Activated naive CD4-positive, alpha-beta T cell treated with anti-CD3 and anti-CD28 coated beads for 36 hours (primary cell): ENCODE measurements around the gene NRXN3. TPM values are rescaled to one million over a fixed set of nuclear protein-coding genes. Genes with fewer than 3 reads are reported as not detected.
A peak's percentile ranks its signal among the peaks of the same experiment; 100 is the strongest.

ENCODE experiments used
- CTCF ChIA-PET: fragments of 350-600 bp; sonication (Branson Sonifier 250); formaldehyde crosslinking; loops from one replicate; lab custom pipeline; 2021; ENCODE audit warnings: antibody characterized with exemption; lab: Charles Lee
- DNase-seq: peaks from one replicate; pipeline ENCODE4 v3.0.0-alpha.2; 2020
- H3K27ac Mint-ChIP-seq: one replicate; pipeline ENCODE4 v1.8.0; 2021; ENCODE audit warnings: mild to moderate bottlenecking, mixed read lengths
- H3K27me3 Mint-ChIP-seq: one replicate; pipeline ENCODE4 v1.8.0; 2021; ENCODE audit warnings: low read depth, mixed read lengths
- H3K36me3 Mint-ChIP-seq: one replicate; pipeline ENCODE4 v1.8.0; 2021; ENCODE audit warnings: low read depth, mixed read lengths
- H3K4me1 Mint-ChIP-seq: one replicate; pipeline ENCODE4 v1.8.0; 2021; ENCODE audit warnings: low read depth, mixed read lengths
- H3K4me3 Mint-ChIP-seq: one replicate; pipeline ENCODE4 v1.8.0; 2021; ENCODE audit warnings: mild to moderate bottlenecking, moderate library complexity, mixed read lengths
- H3K9me3 Mint-ChIP-seq: one replicate; pipeline ENCODE4 v1.8.0; 2021; ENCODE audit warnings: mixed read lengths
- intact Hi-C: fragments of 100-400 bp; cut with micrococcal nuclease; formaldehyde crosslinking; loops from one replicate; pipeline ENCODE4 v1.15.1; 2023
- total RNA-seq, 2 experiments: library from RNA; stranded (reverse); gene quantifications; one replicate each; pipeline ENCODE4 v1.2.3, GENCODE V29; 2021

The NRXN3 gene
- total RNA-seq, 2 experiments from 2014 or later, result not detected

DNA sequence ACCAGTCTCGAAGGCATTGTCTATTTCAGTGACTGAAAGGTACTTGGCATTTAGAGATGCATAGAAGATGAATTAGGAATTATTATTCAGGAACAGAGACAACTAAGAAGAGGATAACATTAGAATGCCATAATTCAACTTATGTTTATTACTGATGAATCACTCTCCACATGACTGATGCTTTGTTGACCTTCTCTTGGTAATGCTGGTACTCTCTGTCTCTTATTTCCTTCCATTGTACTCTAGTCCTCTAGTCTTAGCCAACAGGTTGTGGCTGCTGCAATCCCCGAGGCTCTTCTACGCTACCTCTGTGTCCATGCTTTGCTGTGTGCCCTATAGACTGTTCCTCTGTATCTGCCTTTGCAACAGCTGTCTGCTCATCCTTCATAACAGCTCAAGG is 652.9 kb downstream of the NRXN3 start:
- peaks cover 2% of the 10 kb centered on the region for H3K27me3 Mint-ChIP-seq
- H3K27ac Mint-ChIP-seq, result no peak overlapping the region
- H3K4me1 Mint-ChIP-seq, result no peaks in the 10 kb centered on the region
- DNase-seq, result no peak
- CTCF ChIA-PET, result no interaction called here
- intact Hi-C loops, result no loop called here
- H3K9me3 Mint-ChIP-seq, result peaks cover 1% of the 10 kb centered on the region
- no peaks in the 10 kb centered on the region for H3K36me3 Mint-ChIP-seq
- H3K4me3 Mint-ChIP-seq, result no peak overlapping the region

DNA sequence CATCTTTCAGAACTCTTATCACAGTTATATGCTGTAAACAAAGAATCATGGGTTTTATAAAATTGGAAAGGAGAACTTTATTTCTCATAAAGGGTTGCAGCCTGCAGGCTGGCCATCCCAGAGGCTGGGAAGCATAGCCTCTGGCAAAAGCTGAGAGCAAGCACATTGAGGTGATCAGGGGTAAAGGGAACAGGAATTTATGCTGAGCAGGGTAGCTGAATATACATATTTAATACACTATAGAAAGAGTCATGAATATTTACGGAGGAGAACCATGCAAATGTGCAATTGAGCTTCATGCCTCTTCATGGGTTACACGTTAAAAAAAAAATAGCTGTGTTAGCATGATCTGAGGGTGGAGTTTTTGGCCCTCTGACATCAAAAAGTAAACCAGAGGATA is 653.3 kb downstream of the NRXN3 start:
- intact Hi-C loops, result no loop called here
- Mint-ChIP-seq H3K9me3 (peaks cover 1% of the 10 kb centered on the region), H3K4me1 (no peaks in the 10 kb centered on the region), H3K27me3 (peaks cover 2% of the 10 kb centered on the region), H3K27ac (no peak overlapping the region), H3K4me3 (no peak overlapping the region), H3K36me3 (no peaks in the 10 kb centered on the region)
- CTCF ChIA-PET, result no interaction called here
- no peak for DNase-seq

- H3K9me3 Mint-ChIP-seq, result peaks cover 1% of the 10 kb centered on the region
- no peak overlapping the region for H3K4me3 Mint-ChIP-seq
- no peak overlapping the region for H3K27ac Mint-ChIP-seq
- no peaks in the 10 kb centered on the region for H3K4me1 Mint-ChIP-seq
- CTCF ChIA-PET, result no interaction called here
- H3K27me3 Mint-ChIP-seq, result no peaks in the 10 kb centered on the region
- DNase-seq, result no peak
- intact Hi-C loops, result no loop called here
- no peaks in the 10 kb centered on the region for H3K36me3 Mint-ChIP-seq
Observed at GRCh38 chr14:78829274-78829673, 659.1 kb downstream of the NRXN3 start.

DNA sequence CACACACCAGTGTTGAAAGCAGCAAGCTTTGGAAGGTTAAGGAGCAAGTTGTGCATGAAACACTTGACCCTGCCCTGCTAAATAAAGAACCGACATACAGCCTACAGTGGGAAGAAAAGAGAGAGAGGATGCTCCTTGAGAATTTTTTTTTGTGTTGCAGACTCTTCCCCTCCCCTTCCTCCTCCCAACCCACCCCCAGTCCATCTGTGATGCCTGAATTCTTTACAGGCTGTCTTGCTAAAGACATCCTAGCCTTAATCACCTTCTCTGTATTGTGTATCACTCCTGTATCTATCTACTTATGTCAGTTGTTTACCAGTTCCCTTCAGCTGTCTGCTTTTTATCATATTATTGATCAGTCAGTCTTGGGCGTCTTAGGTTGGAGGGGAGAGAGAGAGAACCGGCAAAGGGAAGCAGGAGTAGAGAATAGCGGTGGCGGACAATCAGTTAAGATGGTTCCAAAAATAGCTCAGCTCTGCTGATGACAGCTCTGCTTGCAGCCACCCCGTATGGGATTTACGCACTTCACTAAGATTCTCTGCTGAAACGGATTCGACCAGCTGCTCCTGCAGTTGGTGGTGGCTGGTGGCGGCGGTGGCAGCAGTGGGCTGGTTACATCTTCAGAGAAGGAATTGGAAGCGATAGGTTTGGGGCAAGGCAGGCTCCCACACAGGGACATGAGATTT is 664.7 kb downstream of the NRXN3 start:
- H3K36me3 Mint-ChIP-seq, result no peaks in the 10 kb centered on the region
- CTCF ChIA-PET, result no interaction called here
- intact Hi-C loops, result loop anchor here (5.0 to 10.0 kb wide), 2 partner anchors 388 to 970 kb away; no protein-coding TSS in a partner anchor
- H3K4me1 Mint-ChIP-seq, result no peaks in the 10 kb centered on the region
- no peak overlapping the region for H3K27ac Mint-ChIP-seq
- no peak overlapping the region for H3K4me3 Mint-ChIP-seq
- H3K9me3 Mint-ChIP-seq, result no peaks in the 10 kb centered on the region
- no peaks in the 10 kb centered on the region for H3K27me3 Mint-ChIP-seq
- no peak for DNase-seq

GRCh38 chr14:78835909-78836308 is 665.7 kb downstream of the NRXN3 start:
- DNase-seq, result no peak
- intact Hi-C loops, result loop anchor here (5.0 to 10.0 kb wide), 2 partner anchors 389 to 971 kb away; no protein-coding TSS in a partner anchor

DNA sequence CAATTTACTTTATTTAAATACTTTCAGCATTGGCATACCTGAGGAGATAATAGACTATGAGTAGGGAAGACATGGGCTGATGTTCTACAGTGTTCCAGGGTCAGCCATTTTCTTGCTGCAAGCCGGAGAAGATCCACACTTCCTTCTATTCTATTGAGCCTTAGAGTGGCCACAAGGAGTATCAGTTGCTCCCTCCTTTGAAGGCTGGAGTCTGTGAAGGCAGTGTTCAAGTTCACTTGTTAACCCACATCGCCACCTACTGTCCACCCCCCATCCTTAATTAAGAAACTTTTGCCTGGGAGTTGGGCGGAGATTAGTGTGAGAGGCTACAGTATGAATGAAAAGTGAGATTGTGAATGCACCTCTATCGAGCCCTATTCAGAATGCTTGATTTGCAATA is 666.6 kb downstream of the NRXN3 start:
- intact Hi-C loops, result loop anchor here (5.0 to 10.0 kb wide), 2 partner anchors 389 to 972 kb away; no protein-coding TSS in a partner anchor
- Mint-ChIP-seq H3K9me3 (no peaks in the 10 kb centered on the region), H3K4me1 (no peaks in the 10 kb centered on the region), H3K27ac (no peak overlapping the region), H3K27me3 (no peaks in the 10 kb centered on the region), H3K36me3 (no peaks in the 10 kb centered on the region), H3K4me3 (no peak overlapping the region)
- DNase-seq, result peak; percentile 45
- CTCF ChIA-PET, result no interaction called here

More at GRCh38 chr14:78835909-78836308, 665.7 kb downstream of the NRXN3 start:
- Mint-ChIP-seq H3K9me3 (no peaks in the 10 kb centered on the region), H3K4me1 (no peaks in the 10 kb centered on the region), H3K27me3 (no peaks in the 10 kb centered on the region), H3K36me3 (no peaks in the 10 kb centered on the region), H3K27ac (no peak overlapping the region), H3K4me3 (no peak overlapping the region)
- CTCF ChIA-PET, result no interaction called here

- no peaks in the 10 kb centered on the region for H3K36me3 Mint-ChIP-seq
- CTCF ChIA-PET, result interaction anchor here (1.0 kb wide), 1 partner anchor 9 kb away, joined by 3 read pairs; no protein-coding TSS in a partner anchor
- intact Hi-C loops, result loop anchor here (5.0 to 10.0 kb wide), 2 partner anchors 392 to 974 kb away; no protein-coding TSS in a partner anchor
- no peaks in the 10 kb centered on the region for H3K4me1 Mint-ChIP-seq
- H3K4me3 Mint-ChIP-seq, result no peak overlapping the region
- H3K27ac Mint-ChIP-seq, result no peak overlapping the region
- H3K9me3 Mint-ChIP-seq, result no peaks in the 10 kb centered on the region
- H3K27me3 Mint-ChIP-seq, result peaks cover 3% of the 10 kb centered on the region
- no peak for DNase-seq
Observed at GRCh38 chr14:78838959-78839358, 668.8 kb downstream of the NRXN3 start.

GRCh38 chr14:78840898-78841297 is 670.7 kb downstream of the NRXN3 start:
- Mint-ChIP-seq H3K27ac (no peak overlapping the region), H3K27me3 (peaks cover 3% of the 10 kb centered on the region)
- CTCF ChIA-PET, result no interaction called here

GRCh38 chr14:78847801-78848200 is 677.6 kb downstream of the NRXN3 start:
- peaks cover 8% of the 10 kb centered on the region for H3K27me3 Mint-ChIP-seq
- H3K4me1 Mint-ChIP-seq, result no peaks in the 10 kb centered on the region
- CTCF ChIA-PET, result interaction anchor here (1.1 to 2.7 kb wide), 5 partner anchors 9 to 825 kb away, joined by 3 to 5 read pairs (median 3); no protein-coding TSS in a partner anchor
- DNase-seq, result no peak
- H3K4me3 Mint-ChIP-seq, result no peak overlapping the region
- no peak overlapping the region for H3K27ac Mint-ChIP-seq
- H3K9me3 Mint-ChIP-seq, result no peaks in the 10 kb centered on the region
- no peaks in the 10 kb centered on the region for H3K36me3 Mint-ChIP-seq
- intact Hi-C loops, result no loop called here

More at GRCh38 chr14:78840898-78841297, 670.7 kb downstream of the NRXN3 start:
- no peak for DNase-seq
- H3K4me1 Mint-ChIP-seq, result no peaks in the 10 kb centered on the region
- H3K4me3 Mint-ChIP-seq, result no peak overlapping the region
- H3K36me3 Mint-ChIP-seq, result no peaks in the 10 kb centered on the region
- intact Hi-C loops, result no loop called here
- no peaks in the 10 kb centered on the region for H3K9me3 Mint-ChIP-seq

GRCh38 chr14:78848234-78848820 is 678.2 kb downstream of the NRXN3 start:
- peak; percentile 38 for DNase-seq
- H3K27ac Mint-ChIP-seq, result no peak overlapping the region
- CTCF ChIA-PET, result interaction anchor here (1.1 to 2.7 kb wide), 3 partner anchors 9 to 10 kb away, joined by 3 to 5 read pairs (median 5); no protein-coding TSS in a partner anchor
- H3K9me3 Mint-ChIP-seq, result no peaks in the 10 kb centered on the region
- H3K4me3 Mint-ChIP-seq, result no peak overlapping the region
- intact Hi-C loops, result no loop called here
- peaks cover 7% of the 10 kb centered on the region for H3K27me3 Mint-ChIP-seq
- H3K4me1 Mint-ChIP-seq, result no peaks in the 10 kb centered on the region
- H3K36me3 Mint-ChIP-seq, result no peaks in the 10 kb centered on the region

- intact Hi-C loops, result no loop called here
- peaks cover 7% of the 10 kb centered on the region for H3K27me3 Mint-ChIP-seq
- H3K9me3 Mint-ChIP-seq, result no peaks in the 10 kb centered on the region
- no peaks in the 10 kb centered on the region for H3K36me3 Mint-ChIP-seq
- CTCF ChIA-PET, result no interaction called here
- H3K4me1 Mint-ChIP-seq, result no peaks in the 10 kb centered on the region
- H3K4me3 Mint-ChIP-seq, result no peak overlapping the region
- no peak for DNase-seq
- H3K27ac Mint-ChIP-seq, result no peak overlapping the region
Observed at GRCh38 chr14:78849952-78850351, 679.8 kb downstream of the NRXN3 start.

- Mint-ChIP-seq H3K36me3 (no peaks in the 10 kb centered on the region), H3K4me3 (no peak overlapping the region), H3K27me3 (peaks cover 7% of the 10 kb centered on the region), H3K4me1 (no peaks in the 10 kb centered on the region), H3K27ac (no peak overlapping the region), H3K9me3 (no peaks in the 10 kb centered on the region)
- intact Hi-C loops, result no loop called here
- no peak for DNase-seq
- CTCF ChIA-PET, result no interaction called here
Observed at GRCh38 chr14:78851189-78851588, 681.0 kb downstream of the NRXN3 start.

GRCh38 chr14:78852040-78852439 is 681.9 kb downstream of the NRXN3 start:
- CTCF ChIA-PET, result no interaction called here
- no peak overlapping the region for H3K4me3 Mint-ChIP-seq
- no peaks in the 10 kb centered on the region for H3K36me3 Mint-ChIP-seq
- peaks cover 7% of the 10 kb centered on the region for H3K27me3 Mint-ChIP-seq
- DNase-seq, result no peak
- intact Hi-C loops, result no loop called here
- no peaks in the 10 kb centered on the region for H3K4me1 Mint-ChIP-seq
- H3K9me3 Mint-ChIP-seq, result no peaks in the 10 kb centered on the region
- H3K27ac Mint-ChIP-seq, result no peak overlapping the region
